DND-41 (cell line): ENCODE measurements around the gene TMC3.

Source experiments
- EZH2 ChIP-seq: IDR thresholded peaks from 3 replicates; pipeline ENCODE4 v1.6.1; 2012; ENCODE audit warnings: borderline replicate concordance, low read depth, mild to moderate bottlenecking, moderate library complexity, low read length, inconsistent platforms; ENCODE audit not compliant: severe bottlenecking
- TF ChIP-seq, protein P1 (sequence below): IDR thresholded peaks from 2 replicates; pipeline ENCODE4 v1.5.1; 2012; ENCODE audit warnings: borderline replicate concordance, low read length, moderate library complexity, mild to moderate bottlenecking; ENCODE audit not compliant: poor library complexity, severe bottlenecking; ENCODE audit errors: extremely low read depth

DNA sequence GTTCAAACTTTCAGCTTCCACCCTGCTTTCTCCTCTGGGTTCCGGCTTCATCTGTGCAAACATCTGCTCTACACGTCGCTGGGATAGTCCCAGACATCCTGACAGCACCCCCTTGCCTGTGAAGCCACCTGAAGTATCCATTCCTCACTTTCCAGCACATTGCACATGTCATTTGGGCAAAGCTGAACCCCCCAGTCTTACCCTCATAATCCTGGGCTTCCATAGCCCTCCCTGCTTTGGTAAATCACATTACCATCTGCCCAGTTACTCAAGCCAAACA lies 92.6 kb downstream of the TMC3 start:
- TF ChIP-seq, protein P1, sequence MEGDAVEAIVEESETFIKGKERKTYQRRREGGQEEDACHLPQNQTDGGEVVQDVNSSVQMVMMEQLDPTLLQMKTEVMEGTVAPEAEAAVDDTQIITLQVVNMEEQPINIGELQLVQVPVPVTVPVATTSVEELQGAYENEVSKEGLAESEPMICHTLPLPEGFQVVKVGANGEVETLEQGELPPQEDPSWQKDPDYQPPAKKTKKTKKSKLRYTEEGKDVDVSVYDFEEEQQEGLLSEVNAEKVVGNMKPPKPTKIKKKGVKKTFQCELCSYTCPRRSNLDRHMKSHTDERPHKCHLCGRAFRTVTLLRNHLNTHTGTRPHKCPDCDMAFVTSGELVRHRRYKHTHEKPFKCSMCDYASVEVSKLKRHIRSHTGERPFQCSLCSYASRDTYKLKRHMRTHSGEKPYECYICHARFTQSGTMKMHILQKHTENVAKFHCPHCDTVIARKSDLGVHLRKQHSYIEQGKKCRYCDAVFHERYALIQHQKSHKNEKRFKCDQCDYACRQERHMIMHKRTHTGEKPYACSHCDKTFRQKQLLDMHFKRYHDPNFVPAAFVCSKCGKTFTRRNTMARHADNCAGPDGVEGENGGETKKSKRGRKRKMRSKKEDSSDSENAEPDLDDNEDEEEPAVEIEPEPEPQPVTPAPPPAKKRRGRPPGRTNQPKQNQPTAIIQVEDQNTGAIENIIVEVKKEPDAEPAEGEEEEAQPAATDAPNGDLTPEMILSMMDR, result no peak
- no peak for TF ChIP-seq EZH2
